COLO829 (cell line): ENCODE results near the gene ADGRG4.
"Not testable (repeated sequence)": the region's sequence is repeated elsewhere in the genome, so short reads cannot be mapped to it uniquely, and the experiment has no call there.

Experiments
- DNase-seq: peaks from one replicate; pipeline ENCODE4 v3.0.0; 2012; ENCODE audit warnings: low spot score

ADGRG4 gene

DNA sequence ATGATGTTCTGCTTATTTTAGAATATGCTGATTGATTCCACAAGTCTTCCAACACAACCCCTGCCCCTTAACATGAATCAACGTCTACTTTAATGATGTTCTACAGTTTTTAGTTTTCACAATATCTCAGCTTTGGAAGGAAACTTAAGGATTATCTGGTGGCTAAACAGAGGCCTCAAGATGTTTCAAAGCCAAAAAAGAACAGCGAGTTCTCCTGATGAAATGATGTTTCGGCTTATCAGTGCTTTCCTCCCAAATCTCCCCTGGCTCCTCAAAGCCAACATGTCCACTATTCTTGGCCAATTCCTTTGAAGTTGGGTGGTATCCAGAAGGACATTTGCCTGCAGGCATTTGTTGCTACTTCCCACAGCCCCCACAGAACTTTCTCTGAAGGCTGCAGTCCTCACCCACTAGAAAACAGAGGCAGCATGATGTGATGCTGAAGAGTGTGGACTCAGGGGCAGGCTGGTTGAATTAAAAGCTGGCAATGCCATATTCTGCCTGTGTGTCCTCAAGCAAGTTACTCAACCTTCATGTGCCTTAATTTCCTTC is 87.3 kb downstream of the ADGRG4 start:
- DNase-seq: no peak

DNA sequence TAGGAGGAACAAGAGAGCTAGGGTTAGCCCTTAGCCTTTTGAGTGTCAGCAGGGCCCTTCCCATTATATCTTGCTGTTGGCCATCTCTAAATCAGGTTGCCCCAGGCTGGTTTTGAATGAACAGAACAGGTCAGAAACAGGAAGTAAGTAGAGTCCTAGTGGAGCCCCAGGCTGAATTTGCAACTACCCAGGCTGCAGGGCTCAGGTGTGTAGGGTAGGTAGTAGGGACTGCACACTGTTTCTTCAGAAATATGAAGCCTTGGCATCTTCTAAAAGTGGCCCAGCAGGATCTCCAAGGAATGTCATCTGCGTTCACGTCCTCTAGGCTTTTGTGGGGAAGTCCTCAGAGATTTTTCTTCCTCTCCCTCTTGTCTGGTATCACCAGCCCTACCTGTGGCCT is 90.2 kb downstream of the ADGRG4 start:
- DNase-seq: no peak

DNA sequence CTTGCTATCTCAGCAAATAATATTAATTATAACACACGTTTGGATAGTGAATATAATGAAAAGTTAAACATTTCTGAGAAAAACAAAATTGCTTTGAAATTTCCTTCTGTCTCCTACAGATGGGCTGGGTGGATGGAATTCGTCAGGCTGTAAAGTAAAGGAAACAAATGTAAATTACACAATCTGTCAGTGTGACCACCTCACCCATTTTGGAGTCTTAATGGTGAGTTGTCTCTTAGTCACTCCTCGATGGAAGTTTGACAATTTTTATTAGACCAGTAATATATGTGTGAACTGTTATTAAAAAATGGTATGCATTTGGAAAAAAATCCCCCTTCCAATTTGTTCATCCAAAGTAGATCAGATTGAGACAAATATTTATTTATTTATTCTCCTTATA is 94.5 kb downstream of the ADGRG4 start:
- DNase-seq: no peak

DNA sequence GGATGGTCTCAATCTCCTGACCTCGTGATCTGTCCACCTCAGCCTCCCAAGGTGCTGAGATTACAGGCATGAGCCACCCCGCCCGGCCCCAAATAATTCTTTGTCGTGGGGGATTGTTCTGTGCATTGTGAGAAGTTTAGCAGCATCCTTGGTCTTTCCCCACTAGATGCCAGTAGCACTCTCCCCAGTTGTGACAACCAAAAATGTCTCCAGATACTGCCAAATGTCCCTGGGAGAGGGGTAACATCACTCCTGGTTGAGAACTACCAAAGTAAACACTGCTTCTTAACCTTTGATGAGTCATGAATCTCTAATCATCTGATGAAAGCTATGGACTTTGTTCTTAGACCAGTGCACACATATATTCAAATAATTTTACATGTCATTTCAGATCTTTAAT is 96.2 kb downstream of the ADGRG4 start:
- no peak for DNase-seq

DNA sequence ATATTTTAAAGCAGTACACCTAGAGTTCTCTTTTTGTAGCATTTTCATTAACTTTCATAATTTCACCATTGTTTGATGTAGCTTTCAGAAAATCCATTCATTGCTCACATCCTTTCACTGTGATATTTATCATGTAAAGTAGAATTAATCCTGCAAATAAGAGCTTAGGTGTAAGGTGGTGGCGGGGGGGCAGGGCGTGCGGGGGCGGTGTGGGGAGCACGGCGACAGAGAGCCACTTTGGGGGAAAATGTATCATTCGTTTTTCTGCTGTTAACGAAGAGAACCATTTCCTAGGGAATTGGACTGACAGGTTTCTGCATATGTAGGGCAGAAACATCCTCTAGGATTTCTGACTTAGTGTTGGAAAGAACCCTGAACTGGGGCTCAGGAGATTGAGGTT is 104.4 kb downstream of the ADGRG4 start:
- DNase-seq: no peak

DNA sequence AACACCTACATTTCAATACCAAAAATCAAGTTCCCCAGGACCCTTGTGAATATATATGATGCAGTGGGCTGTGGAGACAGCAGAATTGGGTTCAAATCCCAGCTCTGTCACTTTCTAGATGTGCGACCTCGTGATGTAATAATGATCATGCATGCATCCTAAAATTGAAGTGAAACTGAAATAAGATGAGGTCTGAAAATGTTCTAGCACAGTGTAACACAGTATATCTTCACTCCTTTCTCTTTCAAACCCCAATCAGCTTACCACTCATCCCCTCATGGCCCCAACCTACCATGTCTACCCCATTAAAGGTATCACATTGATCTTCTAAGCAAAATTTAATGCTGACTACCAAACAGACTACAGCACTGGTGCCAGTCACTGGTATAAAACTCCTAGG is 117.0 kb downstream of the ADGRG4 start:
- no peak for DNase-seq

DNA sequence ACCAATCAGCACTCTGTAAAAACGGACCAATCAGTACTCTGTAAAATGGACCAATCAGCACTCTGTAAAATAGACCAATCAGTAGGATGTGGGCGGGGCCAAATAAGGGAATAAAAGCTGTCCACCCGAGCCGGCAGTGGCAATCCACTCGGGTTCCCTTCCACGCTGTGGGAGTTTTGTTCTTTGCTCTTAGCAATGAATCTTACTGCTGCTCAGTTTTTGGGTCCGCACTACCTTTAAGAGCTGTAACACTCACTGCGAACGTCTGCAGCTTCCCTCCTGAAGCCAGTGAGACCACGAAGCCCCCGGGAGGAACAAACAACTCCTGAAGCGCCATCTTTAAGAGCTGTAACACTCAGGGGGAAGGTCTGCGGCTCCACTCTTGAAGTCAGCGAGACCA is 120.6 kb downstream of the ADGRG4 start:
- DNase-seq: no peak

DNA sequence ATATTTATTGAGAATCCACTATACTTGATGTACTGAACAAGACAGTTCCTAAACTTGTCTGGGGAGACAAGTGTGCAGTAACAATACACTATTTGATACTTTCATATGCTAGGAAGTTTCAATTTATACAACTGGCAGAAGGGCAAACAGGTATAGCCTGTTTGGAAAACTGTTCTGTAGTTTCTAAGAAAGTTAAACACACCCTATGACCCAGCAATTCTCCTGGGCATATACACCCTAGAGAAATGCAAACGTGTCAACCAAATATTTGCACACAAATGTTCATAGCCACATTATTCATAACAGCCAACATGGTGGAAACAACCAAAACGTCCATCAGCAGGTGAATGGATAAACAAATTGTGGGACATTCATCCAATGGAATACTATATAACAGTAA is 123.0 kb downstream of the ADGRG4 start:
- DNase-seq: no peak

DNA sequence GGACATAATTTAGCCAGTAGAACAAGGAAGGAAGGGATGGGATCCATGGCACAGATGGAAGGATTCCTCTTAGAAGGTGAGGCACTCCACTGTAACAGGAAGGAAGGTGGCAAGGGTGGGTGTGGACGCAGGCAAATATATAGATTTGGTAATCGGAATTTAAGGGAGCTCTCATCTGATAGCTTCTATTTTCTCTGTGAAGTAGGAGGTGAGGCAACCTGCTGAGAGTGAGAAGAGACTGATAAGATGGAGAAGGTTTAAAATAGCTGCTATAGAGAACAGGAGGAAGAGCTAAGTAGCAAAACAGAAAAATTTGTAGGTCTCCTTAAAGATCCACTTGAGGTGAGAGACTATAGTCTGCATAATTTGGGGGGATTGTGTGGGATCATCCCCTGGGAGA is 125.2 kb downstream of the ADGRG4 start:
- DNase-seq: no peak

DNA sequence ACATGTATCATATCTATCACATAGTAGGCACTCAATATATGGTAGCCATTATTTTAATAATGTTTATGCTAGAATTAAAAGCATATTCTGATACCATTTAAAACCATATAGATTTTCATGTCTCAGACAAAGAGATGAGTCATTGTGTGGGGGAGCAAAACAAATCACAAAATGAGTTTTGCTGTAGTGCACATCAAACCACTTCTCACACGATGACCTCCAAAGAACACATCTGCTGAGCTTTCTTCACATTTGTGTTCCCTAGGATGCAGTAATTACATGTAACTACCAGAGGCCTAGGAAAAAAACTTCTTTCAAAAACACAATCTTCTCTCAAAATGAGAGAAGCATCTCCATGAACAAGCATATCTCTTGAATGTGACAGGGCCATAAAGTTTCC is 130.9 kb downstream of the ADGRG4 start:
- no peak for DNase-seq

DNA sequence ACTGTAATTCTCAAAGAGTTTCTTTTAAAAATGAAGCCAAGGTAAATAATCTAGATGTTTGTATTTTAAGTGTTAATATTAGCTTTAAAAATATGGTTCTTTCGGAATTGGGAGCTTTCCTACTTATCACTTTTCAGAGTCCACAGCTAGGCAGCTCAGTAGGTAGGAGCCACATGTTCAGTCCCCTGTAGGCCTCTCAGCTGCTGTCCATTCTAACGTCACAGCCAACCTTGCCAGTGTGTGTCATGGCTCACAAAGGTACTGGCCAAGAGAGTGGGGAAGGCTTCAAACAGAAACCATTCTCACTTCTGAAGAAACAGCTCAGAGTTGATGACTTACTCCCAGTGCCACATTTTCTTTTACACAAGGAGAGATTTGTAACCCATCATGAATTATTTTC is 137.0 kb downstream of the ADGRG4 start:
- DNase-seq: no peak

DNA sequence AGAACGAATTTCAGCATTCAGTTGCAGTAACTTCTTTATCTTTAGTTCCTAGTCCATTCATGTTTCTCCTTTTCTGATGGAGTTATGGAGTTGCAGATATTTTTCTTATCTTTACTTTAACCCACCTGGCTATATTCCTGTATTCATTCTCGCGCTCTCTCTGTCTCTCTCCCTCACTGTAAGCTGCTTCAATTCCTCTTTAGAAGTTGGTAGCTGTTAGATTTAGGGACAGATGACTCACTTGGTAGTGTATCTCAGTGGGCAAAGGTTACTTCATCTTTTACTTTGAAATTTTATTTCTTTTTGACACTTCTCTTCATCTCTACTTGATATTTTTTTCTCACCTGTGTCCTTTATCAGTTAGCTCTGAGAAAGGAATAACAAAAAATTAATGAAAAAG is 137.4 kb downstream of the ADGRG4 start:
- no peak for DNase-seq

DNA sequence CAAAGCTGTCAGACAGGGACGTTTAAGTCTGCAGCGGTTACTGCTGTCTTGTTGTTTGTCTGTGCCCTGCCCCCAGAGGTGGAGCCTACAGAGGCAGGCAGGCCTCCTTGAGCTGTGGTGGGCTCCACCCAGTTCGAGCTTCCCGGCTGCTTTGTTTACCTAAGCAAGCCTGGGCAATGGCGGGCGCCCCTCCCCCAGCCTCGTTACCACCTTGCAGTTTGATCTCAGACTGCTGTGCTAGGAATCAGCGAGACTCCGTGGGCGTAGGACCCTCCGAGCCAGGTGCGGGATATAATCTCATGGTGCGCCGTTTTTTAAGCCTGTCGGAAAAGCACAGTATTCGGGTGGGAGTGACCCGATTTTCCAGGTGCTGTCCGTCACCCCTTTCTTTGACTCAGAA is 144.9 kb downstream of the ADGRG4 start:
- not testable (repeated sequence) for DNase-seq

DNA sequence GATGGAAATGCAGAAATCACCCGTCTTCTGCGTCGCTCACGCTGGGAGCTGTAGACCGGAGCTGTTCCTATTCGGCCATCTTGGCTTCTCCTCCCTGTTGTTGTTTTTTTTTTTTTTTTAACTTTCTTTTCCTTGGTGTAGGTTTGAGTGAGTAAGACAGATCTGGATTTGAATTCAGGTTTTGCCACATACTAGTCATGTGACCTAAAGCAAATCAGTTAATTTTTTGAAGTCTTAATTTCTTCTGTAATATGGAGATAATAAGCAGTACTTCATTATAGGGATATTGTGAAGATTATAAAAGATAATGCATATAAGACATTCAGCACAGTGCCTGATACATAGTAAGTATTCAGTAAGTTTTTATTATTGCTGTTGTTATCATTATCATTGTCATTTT is 145.4 kb downstream of the ADGRG4 start:
- no peak for DNase-seq

DNA sequence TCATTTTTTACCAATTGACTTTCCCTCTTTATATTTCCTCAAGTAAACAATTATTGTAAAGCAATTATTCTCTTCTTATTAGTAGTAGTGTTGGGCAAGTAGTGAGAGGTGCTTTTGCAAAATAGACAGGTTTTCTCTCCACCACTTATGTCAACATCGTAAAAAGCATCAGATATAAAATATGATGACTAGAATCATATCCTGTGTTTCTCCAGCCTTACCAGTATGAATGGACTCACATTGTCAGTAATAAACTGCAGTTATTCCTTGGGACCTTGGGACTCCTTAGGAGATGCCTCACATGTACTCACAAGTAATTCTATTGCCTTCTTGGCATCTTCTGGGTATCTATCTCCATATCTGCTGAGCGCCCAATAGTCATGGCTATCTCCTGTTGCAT is 146.5 kb downstream of the ADGRG4 start:
- no peak for DNase-seq

DNA sequence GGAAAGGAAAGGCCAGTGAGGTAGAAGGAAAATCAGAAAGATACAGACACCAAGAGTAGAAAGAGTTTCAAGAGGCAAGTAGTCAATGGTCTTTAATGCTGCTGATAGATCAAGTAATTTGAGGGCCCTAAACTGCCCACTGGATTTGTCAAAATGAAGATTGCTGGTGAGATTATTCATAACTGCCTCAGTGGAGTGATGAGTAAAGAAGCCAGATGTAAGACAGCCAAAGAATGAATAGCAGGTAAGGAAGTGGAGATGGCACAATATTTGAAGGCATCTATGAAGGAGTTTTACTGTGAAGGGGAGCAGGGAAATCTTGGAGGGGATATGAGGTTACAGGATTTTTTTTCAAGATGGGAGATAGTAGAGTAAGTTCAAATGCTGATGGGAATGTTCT is 147.2 kb downstream of the ADGRG4 start:
- no peak for DNase-seq

DNA sequence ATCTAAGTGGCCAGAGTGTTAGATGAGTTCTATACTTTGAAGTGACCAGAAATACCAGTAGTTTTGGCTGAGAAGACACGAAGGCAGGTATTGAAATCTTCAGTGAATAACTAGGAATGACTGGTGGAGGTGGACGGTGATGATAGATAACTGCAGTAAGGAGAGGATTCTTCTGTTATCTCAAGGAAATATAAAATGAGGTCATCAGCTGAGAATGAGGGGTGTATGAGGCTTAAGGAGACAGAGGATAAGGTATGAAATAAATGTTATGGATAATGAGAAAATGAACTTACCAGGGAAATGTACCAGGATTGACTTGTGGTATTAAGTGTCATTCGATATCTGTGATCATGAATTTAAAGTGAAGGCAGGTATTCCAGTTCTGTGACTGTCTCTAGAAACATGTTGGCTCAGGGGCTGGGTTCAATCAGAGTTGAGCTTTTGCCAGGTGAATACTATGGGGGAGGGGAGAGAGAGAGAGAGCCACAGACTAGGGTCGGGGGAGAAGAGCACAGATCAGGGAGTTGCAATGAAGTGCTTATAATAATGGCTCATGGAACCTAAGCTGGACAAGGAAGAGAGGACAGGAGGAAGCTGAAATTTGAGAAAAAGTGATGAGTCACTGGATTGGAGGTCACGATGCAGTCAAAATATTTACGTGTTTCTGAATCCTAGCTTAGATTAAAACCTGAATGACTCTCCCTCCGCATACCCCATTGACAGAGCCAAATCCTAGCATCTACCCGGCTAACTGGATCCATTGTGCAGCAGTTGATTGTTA is 149.5 kb downstream of the ADGRG4 start:
- no peak for DNase-seq

DNA sequence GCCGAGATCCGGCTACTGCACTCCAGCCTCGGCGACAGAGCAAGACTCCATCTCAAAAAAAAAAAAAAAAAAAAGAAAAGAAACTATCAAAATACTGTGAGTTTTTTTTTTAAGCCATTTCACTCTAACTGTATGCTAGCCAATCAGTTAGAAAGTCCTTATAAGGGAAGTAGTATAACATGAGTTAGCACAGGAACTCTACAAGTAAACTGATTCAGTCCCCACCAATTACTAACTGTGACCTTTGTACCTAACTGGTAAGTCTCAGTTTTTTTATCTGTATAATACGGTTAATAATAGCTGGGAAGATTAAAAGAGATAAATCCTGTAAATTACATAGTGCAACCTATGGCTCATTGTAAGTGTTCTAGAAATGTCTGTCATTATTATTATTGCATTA is 151.9 kb downstream of the ADGRG4 start:
- DNase-seq: no peak

DNA sequence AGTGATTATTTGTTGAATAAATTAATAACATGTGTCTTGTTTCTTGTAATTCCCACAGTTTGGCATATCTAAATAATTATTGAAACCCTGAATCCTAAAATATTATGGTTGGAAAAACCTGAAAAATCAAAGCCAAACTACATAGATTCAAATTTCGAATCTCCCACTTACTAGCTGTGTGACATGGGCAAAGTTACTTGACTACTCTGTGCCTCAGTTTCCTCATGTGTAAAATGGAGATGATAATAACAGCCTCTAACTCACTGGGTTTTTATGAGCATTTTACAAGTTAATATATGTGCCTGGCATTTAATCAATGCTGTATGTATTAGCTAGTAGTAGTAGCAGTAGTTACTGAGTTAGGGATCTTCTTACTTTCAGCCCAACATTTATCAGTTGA is 152.4 kb downstream of the ADGRG4 start:
- DNase-seq: no peak

DNA sequence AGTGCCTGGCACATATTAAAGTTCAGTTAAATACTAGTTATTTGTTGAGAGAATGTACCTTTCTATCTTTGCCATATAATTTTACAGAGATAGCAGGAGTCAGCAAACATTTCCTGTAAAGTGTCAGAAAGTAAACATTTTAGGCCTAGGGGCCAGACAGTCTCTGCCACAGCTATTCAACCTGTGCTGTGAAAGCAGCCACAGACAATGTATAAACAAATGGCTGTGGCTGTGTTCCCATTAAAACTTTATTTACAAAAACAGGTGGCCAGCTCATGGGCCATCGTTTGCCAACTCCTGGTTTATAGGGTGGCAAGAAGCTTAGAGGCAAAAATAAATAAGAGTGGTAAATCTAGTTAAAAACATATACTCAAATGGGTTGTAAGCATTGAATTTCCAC is 153.0 kb downstream of the ADGRG4 start:
- DNase-seq: no peak

DNA sequence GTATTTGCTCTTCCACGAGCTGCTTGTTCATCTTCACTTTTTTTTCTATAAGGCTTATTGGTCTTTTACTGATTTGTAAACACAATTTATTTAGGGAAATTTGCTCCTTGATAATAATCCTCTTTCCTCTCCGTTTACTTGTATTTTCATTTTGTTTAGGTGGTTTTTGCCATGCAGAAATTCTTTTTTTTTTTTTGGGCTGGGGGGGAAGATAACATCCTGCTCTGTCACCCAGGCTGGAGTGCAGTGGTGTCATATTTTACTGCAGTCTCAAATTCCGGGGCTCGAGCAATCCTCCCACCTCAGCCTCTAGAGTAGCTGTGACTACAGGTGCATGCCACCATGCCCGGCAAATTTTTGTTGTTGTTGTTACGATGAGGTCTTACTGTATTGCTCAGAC is 155.4 kb downstream of the ADGRG4 start:
- DNase-seq: no peak

DNA sequence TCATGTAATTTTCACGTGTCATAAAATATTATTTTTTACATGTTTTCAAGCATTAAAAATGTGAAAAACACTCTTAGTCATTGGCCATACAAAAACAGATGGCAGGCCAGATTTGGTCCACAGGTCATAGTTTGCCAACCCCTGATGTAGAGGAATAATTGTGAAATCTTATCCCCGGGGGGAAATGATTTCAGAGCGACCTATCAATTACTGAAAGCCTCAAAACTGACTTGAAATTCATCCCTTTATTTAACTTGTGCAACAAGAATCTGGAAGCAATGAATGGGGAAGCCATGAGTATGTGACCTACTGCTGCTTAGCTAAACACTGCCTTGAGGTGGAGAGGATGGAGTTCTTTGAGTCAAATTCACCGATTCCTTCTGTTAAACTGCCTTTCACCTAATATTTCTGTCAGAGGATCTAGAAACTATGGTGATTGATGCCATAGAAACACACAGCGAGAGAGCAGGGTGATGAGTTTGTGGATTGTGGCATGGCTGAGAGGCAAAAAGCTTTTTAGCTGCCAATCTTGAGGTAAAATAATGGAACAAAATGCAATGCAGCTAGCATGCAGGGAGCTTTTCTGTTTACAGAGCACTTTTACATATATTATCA is 156.6 kb downstream of the ADGRG4 start:
- DNase-seq: no peak

DNA sequence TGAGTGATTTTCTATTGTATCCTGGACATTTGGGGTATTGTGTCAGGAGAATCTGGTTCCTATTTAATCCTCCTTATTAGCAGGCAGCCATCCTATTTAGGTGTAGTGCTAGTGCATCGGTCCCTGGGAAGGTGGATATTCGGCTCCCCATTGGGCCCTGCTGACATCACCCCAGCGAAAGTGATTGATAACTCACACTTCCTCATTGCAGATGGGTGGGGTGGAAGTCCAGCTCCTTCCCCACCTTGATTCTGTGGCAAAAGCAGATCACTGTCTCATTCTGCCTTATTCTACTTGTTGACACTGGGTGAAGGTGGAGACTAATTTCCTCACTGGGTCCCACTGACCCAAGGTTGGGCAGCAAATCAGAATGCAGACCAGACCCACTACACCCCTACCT is 163.8 kb downstream of the ADGRG4 start:
- no peak for DNase-seq
